GM12865 (cell line): Measurements from ENCODE around the gene IER3.

Experiments used
- DNase-seq: peaks from one replicate; pipeline ENCODE4 v3.0.0; 2010; ENCODE audit warnings: low read depth
- H3K4me3 ChIP-seq: 2 replicates; pipeline ENCODE4 v1.5.1; 2011; ENCODE audit warnings: mild to moderate bottlenecking, low read depth, low read length, control low read depth
- CTCF ChIP-seq: IDR thresholded peaks from 2 replicates; pipeline ENCODE4 v1.5.1; 2011; ENCODE audit warnings: low read length, control low read depth, low read depth, inconsistent platforms; ENCODE audit not compliant: insufficient read depth; ENCODE audit errors: missing control alignments

The IER3 gene

GRCh38 chr6:30703821-30704220, 40.5 kb downstream of the IER3 start:
- H3K4me3 ChIP-seq = no peak overlapping the region
- TF ChIP-seq CTCF = no peak
- no peak for DNase-seq

- DNase-seq = no peak
- no peak overlapping the region for H3K4me3 ChIP-seq
- no peak for TF ChIP-seq CTCF
These were observed 41.3 kb downstream of the IER3 start for GRCh38 chr6:30703011-30703410.

- no peak overlapping the region for H3K4me3 ChIP-seq
- no peak for TF ChIP-seq CTCF
- DNase-seq = no peak
These were observed 44.0 kb downstream of the IER3 start for GRCh38 chr6:30700340-30700739.

GRCh38 chr6:30696432-30696831, 47.9 kb downstream of the IER3 start:
- H3K4me3 ChIP-seq = no peak overlapping the region
- no peak for DNase-seq
- TF ChIP-seq CTCF = no peak
